Measurements from ENCODE around the gene PIGT.

GRCh38 chr20:45432294-45432693, 16.4 kb downstream of the PIGT start:
- TF ChIP-seq CTCF (conservative IDR thresholded peaks at IDR 0.05; ENCODE audit: low read depth, low read length) (no peak), BHLHE40 (IDR thresholded peaks at IDR 0.05; ENCODE audit: low read depth, low read length) (no peak), MAFK (IDR thresholded peaks at IDR 0.05; ENCODE audit: low read depth, low read length) (no peak), RFX5 (IDR thresholded peaks at IDR 0.05; ENCODE audit: low read depth, low read length) (no peak), RCOR1 (IDR thresholded peaks at IDR 0.05; ENCODE audit: insufficient replicate concordance, low read length) (no peak), ELK1 (IDR thresholded peaks at IDR 0.05; ENCODE audit: borderline replicate concordance, low read depth, low read length) (no peak), POLR2A (IDR thresholded peaks at IDR 0.05; ENCODE audit: low read depth, low read length) (no peak), SMC3 (IDR thresholded peaks at IDR 0.05; ENCODE audit: low read depth, low read length) (no peak), RAD21 (IDR thresholded peaks at IDR 0.05; ENCODE audit: low read length) (no peak)

All from IMR-90 (cell line).